Fibroblast of pulmonary artery (primary cell): ENCODE measurements around the gene CFAP70.
"Not testable (repeated sequence)": the region's sequence is repeated elsewhere in the genome, so short reads cannot be mapped to it uniquely, and the experiment has no call there.

Experiments
- DNase-seq: peaks from one replicate; pipeline ENCODE4 v3.0.0-alpha.2; 2010; ENCODE audit warnings: low read depth
- H3K4me3 ChIP-seq: replicated peaks from 2 replicates; pipeline ENCODE4 v1.5.1; 2011; ENCODE audit warnings: low read depth, mild to moderate bottlenecking, control low read depth, low read length, moderate library complexity
- CTCF ChIP-seq: IDR thresholded peaks from 2 replicates; pipeline ENCODE4 v1.5.1; 2011; ENCODE audit warnings: mild to moderate bottlenecking, control low read depth, low read length, inconsistent platforms; ENCODE audit errors: missing control alignments

The CFAP70 gene

GRCh38 chr10:73344269-73344668 is 14.4 kb downstream of the CFAP70 start:
- no peak for DNase-seq
- TF ChIP-seq CTCF: no peak

GRCh38 chr10:73340121-73340520 is 18.5 kb downstream of the CFAP70 start:
- DNase-seq: no peak
- TF ChIP-seq CTCF: no peak

More at GRCh38 chr10:73344269-73344668, 14.4 kb downstream of the CFAP70 start:
- H3K4me3 ChIP-seq: no peak overlapping the region

GRCh38 chr10:73339436-73339835 is 19.2 kb downstream of the CFAP70 start:
- no peak for TF ChIP-seq CTCF
- DNase-seq: no peak
- no peak overlapping the region for H3K4me3 ChIP-seq

More at GRCh38 chr10:73340121-73340520, 18.5 kb downstream of the CFAP70 start:
- H3K4me3 ChIP-seq: no peak overlapping the region

- no peak for TF ChIP-seq CTCF
- DNase-seq: no peak
- H3K4me3 ChIP-seq: no peak overlapping the region
Measured at GRCh38 chr10:73338801-73339368, 19.8 kb downstream of the CFAP70 start.

- no peak overlapping the region for H3K4me3 ChIP-seq
- no peak for TF ChIP-seq CTCF
- no peak for DNase-seq
Measured at GRCh38 chr10:73333202-73333601, 25.5 kb downstream of the CFAP70 start.

- H3K4me3 ChIP-seq: no peak overlapping the region
- no peak for DNase-seq
- no peak for TF ChIP-seq CTCF
Measured at GRCh38 chr10:73332379-73332778, 26.3 kb downstream of the CFAP70 start.

GRCh38 chr10:73328523-73328922 is 30.1 kb downstream of the CFAP70 start:
- DNase-seq, H3K4me3 ChIP-seq: not testable (repeated sequence)

GRCh38 chr10:73325290-73325689 is 33.4 kb downstream of the CFAP70 start:
- DNase-seq, H3K4me3 ChIP-seq: not testable (repeated sequence)

- DNase-seq, H3K4me3 ChIP-seq: not testable (repeated sequence)
Measured at GRCh38 chr10:73323582-73323981, 35.1 kb downstream of the CFAP70 start.
